Loucy (cell line): Measurements from ENCODE around the gene ADIPOQ.

Experiments used
- EZH2phosphoT487 ChIP-seq: fragments of 200-600 bp; IDR thresholded peaks from 2 replicates; pipeline ENCODE4 v1.6.1; 2018; ENCODE audit warnings: antibody characterized with exemption, mild to moderate bottlenecking, moderate library complexity, borderline replicate concordance
- TF ChIP-seq, protein P1 (sequence below): fragments of 200-600 bp; sonication (generic); conservative IDR thresholded peaks from 2 replicates; pipeline ENCODE4 v1.5.1; 2014; ENCODE audit warnings: mild to moderate bottlenecking, antibody characterized with exemption, low read length

DNA sequence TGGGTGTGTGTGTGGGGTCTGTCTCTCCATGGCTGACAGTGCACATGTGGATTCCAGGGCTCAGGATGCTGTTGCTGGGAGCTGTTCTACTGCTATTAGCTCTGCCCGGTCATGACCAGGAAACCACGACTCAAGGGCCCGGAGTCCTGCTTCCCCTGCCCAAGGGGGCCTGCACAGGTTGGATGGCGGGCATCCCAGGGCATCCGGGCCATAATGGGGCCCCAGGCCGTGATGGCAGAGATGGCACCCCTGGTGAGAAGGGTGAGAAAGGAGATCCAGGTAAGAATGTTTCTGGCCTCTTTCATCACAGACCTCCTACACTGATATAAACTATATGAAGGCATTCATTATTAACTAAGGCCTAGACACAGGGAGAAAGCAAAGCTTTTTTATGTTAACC, 10.5 kb downstream of the ADIPOQ start:
- TF ChIP-seq, protein P1, sequence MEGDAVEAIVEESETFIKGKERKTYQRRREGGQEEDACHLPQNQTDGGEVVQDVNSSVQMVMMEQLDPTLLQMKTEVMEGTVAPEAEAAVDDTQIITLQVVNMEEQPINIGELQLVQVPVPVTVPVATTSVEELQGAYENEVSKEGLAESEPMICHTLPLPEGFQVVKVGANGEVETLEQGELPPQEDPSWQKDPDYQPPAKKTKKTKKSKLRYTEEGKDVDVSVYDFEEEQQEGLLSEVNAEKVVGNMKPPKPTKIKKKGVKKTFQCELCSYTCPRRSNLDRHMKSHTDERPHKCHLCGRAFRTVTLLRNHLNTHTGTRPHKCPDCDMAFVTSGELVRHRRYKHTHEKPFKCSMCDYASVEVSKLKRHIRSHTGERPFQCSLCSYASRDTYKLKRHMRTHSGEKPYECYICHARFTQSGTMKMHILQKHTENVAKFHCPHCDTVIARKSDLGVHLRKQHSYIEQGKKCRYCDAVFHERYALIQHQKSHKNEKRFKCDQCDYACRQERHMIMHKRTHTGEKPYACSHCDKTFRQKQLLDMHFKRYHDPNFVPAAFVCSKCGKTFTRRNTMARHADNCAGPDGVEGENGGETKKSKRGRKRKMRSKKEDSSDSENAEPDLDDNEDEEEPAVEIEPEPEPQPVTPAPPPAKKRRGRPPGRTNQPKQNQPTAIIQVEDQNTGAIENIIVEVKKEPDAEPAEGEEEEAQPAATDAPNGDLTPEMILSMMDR: no peak
- no peak for TF ChIP-seq EZH2phosphoT487
